ENCODE measurements around the gene XPO5. TPM values are rescaled to one million over a fixed set of nuclear protein-coding genes. Genes with fewer than 3 reads are reported as not detected.
A peak's percentile ranks its signal among the peaks of the same experiment; 100 is the strongest.

Gene XPO5
- total and polyA plus RNA-seq, 9 of the 15 experiments (the other 6 are each of a cell fraction or from before 2014, with no cell fraction given): 36.0 to 170 (median 99.1) TPM

DNA sequence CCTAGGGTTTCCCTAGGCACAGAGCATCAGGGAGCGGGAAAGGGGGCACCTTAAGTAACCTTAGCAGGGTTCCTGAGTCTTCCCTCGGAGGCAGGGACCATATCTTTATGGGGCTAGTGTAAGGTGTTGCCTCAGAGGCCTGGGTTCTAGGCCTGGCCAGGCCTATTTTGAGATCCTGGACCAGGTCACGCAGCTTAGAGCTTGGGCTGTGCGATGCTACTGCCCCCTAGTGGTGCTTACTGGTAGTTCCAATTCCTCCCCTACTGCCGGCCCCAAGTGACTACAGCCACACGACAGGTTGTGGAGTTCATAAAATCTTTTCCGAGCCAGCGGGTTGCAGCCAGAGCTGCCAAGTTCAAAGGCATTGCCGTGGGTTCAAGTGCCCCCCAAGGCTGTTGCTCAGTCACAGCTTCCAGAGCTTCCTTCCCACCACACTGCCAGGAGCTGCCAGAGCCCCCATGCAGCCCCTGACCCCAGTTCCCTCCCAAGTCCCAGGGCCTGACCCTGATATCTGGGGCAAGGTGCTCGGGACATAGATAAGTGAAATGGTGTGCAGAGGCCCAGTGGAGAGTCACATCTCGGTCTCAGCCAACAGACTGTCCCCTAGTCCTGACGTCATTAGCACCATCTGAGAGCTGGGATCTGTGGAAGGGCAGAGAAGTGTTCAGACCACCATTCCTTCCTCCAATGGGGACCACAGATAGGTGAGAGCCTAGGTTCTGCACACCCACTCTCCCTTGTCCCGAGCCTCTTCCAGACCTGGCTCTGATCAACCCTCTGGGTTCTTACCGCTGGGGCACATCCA, 69.0 kb downstream of the XPO5 start (continued):
- TF ChIP-seq, protein P1, sequence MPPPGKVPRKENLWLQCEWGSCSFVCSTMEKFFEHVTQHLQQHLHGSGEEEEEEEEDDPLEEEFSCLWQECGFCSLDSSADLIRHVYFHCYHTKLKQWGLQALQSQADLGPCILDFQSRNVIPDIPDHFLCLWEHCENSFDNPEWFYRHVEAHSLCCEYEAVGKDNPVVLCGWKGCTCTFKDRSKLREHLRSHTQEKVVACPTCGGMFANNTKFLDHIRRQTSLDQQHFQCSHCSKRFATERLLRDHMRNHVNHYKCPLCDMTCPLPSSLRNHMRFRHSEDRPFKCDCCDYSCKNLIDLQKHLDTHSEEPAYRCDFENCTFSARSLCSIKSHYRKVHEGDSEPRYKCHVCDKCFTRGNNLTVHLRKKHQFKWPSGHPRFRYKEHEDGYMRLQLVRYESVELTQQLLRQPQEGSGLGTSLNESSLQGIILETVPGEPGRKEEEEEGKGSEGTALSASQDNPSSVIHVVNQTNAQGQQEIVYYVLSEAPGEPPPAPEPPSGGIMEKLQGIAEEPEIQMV (tag; conservative IDR thresholded peaks at IDR 0.05; ENCODE audit: low read depth): no peak
- TF ChIP-seq, protein P2, sequence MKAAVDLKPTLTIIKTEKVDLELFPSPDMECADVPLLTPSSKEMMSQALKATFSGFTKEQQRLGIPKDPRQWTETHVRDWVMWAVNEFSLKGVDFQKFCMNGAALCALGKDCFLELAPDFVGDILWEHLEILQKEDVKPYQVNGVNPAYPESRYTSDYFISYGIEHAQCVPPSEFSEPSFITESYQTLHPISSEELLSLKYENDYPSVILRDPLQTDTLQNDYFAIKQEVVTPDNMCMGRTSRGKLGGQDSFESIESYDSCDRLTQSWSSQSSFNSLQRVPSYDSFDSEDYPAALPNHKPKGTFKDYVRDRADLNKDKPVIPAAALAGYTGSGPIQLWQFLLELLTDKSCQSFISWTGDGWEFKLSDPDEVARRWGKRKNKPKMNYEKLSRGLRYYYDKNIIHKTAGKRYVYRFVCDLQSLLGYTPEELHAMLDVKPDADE (conservative IDR thresholded peaks at IDR 0.05; ENCODE audit: control insufficient read depth, low read depth, low read length): 0 out of 2 replicates have a peak, but pooled peaks have one; percentile 10
- no peak for TF ChIP-seq IRF2 (CRISPR knock-in tag; IDR thresholded peaks at IDR 0.05)
- peak; percentile 35; the same call in 1 of the 2 replicates for TF ChIP-seq L3MBTL2 (IDR thresholded peaks at IDR 0.05)
- no peak for TF ChIP-seq FOXJ2 (tag; IDR thresholded peaks at IDR 0.05)
- peak; percentile 25; the same call in 1 of the 2 replicates for TF ChIP-seq CTBP1 (IDR thresholded peaks at IDR 0.05; ENCODE audit: borderline replicate concordance)
- TF ChIP-seq, protein P3, sequence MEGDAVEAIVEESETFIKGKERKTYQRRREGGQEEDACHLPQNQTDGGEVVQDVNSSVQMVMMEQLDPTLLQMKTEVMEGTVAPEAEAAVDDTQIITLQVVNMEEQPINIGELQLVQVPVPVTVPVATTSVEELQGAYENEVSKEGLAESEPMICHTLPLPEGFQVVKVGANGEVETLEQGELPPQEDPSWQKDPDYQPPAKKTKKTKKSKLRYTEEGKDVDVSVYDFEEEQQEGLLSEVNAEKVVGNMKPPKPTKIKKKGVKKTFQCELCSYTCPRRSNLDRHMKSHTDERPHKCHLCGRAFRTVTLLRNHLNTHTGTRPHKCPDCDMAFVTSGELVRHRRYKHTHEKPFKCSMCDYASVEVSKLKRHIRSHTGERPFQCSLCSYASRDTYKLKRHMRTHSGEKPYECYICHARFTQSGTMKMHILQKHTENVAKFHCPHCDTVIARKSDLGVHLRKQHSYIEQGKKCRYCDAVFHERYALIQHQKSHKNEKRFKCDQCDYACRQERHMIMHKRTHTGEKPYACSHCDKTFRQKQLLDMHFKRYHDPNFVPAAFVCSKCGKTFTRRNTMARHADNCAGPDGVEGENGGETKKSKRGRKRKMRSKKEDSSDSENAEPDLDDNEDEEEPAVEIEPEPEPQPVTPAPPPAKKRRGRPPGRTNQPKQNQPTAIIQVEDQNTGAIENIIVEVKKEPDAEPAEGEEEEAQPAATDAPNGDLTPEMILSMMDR (IDR thresholded peaks at IDR 0.05 in 2 of 3, conservative IDR thresholded peaks at IDR 0.05 in 1 of 3; ENCODE audit: insufficient read depth in 2 of 3, low read depth in 1 of 3, low read length in 3 of 3): peak; percentile 98
- TF ChIP-seq, protein P4, sequence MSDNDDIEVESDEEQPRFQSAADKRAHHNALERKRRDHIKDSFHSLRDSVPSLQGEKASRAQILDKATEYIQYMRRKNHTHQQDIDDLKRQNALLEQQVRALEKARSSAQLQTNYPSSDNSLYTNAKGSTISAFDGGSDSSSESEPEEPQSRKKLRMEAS (CRISPR knock-in tag; IDR thresholded peaks at IDR 0.05): no peak
- TF ChIP-seq MXI1 (IDR thresholded peaks at IDR 0.05; ENCODE audit: low read depth, low read length): no peak
- peak; percentile 43; the same call in 1 of the 2 replicates for TF ChIP-seq KLF16 (IDR thresholded peaks at IDR 0.05)
- no peak for TF ChIP-seq ZC3H11A (IDR thresholded peaks at IDR 0.05; ENCODE audit: low read depth, low read length)
- TF ChIP-seq ZNF124 (CRISPR knock-in tag; IDR thresholded peaks at IDR 0.05): no peak
- no peak for TF ChIP-seq MCM2 (IDR thresholded peaks at IDR 0.05; ENCODE audit: low read depth)
- no peak for TF ChIP-seq ZNF134 (CRISPR knock-in tag; conservative IDR thresholded peaks at IDR 0.05)
- TF ChIP-seq, protein P5, sequence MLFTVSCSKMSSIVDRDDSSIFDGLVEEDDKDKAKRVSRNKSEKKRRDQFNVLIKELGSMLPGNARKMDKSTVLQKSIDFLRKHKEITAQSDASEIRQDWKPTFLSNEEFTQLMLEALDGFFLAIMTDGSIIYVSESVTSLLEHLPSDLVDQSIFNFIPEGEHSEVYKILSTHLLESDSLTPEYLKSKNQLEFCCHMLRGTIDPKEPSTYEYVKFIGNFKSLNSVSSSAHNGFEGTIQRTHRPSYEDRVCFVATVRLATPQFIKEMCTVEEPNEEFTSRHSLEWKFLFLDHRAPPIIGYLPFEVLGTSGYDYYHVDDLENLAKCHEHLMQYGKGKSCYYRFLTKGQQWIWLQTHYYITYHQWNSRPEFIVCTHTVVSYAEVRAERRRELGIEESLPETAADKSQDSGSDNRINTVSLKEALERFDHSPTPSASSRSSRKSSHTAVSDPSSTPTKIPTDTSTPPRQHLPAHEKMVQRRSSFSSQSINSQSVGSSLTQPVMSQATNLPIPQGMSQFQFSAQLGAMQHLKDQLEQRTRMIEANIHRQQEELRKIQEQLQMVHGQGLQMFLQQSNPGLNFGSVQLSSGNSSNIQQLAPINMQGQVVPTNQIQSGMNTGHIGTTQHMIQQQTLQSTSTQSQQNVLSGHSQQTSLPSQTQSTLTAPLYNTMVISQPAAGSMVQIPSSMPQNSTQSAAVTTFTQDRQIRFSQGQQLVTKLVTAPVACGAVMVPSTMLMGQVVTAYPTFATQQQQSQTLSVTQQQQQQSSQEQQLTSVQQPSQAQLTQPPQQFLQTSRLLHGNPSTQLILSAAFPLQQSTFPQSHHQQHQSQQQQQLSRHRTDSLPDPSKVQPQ (CRISPR knock-in tag; IDR thresholded peaks at IDR 0.05; ENCODE audit: borderline replicate concordance): no peak
- TF ChIP-seq ERF (CRISPR knock-in tag; IDR thresholded peaks at IDR 0.05): 0 out of 2 replicates have a peak, but pooled peaks have one; percentile 59
- TF ChIP-seq HNRNPUL1 (IDR thresholded peaks at IDR 0.05; ENCODE audit: low read length): no peak
- TF ChIP-seq CC2D1A (IDR thresholded peaks at IDR 0.05): no peak; the same call in 1 of the 2 replicates
- no peak for TF ChIP-seq CBX2 (IDR thresholded peaks at IDR 0.05; ENCODE audit: insufficient read depth, low read length, poor library complexity, severe bottlenecking)
- TF ChIP-seq RAD21 (CRISPR knock-in tag; conservative IDR thresholded peaks at IDR 0.05 in 1 of 2, IDR thresholded peaks at IDR 0.05 in 1 of 2): peak; percentile 85 to 91
